GM10248 (cell line): ENCODE results near the gene RAB10.
"Not testable (repeated sequence)": the region's sequence is repeated elsewhere in the genome, so short reads cannot be mapped to it uniquely, and the experiment has no call there.

ENCODE experiments used
- CTCF ChIA-PET: fragments of 300-600 bp; sonication (Branson Sonifier 250); formaldehyde crosslinking; extraction: SDS; loops from one replicate; lab custom pipeline; 2021; ENCODE audit warnings: antibody characterized with exemption; lab: Yijun Ruan, JAX
- POLR2A ChIA-PET: fragments of 350-650 bp; sonication (Branson Sonifier 250); formaldehyde crosslinking; extraction: SDS; loops from one replicate; lab custom pipeline; 2020; ENCODE audit warnings: antibody characterized with exemption; lab: Yijun Ruan, JAX
- DNase-seq: peaks from one replicate; pipeline ENCODE4 v3.0.0; 2012; ENCODE audit errors: extremely low spot score
- CTCF ChIP-seq: IDR thresholded peaks from 2 replicates; pipeline ENCODE4 v1.5.1; 2012; ENCODE audit warnings: mild to moderate bottlenecking, low read depth; ENCODE audit errors: extremely low read depth, missing control alignments, control extremely low read depth

The RAB10 gene

GRCh38 chr2:26075173-26075572 lies 41.3 kb downstream of the RAB10 start:
- CTCF ChIA-PET = interaction anchor here (0.9 to 3.3 kb wide), 7 partner anchors 10 to 109 kb away, joined by 3 to 13 read pairs (median 4); no protein-coding TSS in a partner anchor
- TF ChIP-seq CTCF = no peak
- no peak for DNase-seq
- POLR2A ChIA-PET = no interaction called here

DNA sequence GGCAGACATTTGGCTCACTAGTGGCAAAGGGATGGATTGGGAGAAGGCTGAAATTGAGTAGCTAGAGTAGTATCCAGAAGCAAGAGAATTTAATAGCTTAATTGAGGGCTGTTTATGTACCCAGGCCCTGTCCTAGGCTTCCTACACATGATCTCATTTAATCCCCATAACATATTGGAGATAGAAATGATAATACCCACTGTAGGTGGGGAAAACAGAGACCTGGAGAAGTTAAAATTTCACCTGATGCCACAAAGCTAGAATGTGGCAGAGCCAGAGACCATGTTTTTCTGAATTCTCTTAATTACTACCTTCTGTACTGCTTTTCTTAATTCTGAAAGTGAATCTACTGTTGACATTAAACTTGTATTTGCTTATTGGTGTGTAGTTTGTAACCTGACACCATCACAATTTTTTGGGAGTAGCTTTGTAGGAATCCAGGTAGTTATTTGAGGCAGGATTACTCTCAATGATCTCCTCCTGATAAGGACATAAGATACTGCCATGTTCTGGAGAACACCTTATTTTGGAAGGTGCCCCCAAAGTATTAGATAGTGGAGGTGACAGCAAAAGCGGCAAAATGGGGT lies 42.2 kb downstream of the RAB10 start:
- POLR2A ChIA-PET = no interaction called here
- no peak for TF ChIP-seq CTCF
- CTCF ChIA-PET = interaction anchor here (0.8 to 2.8 kb wide), 6 partner anchors 9 to 108 kb away, joined by 3 to 13 read pairs (median 4); no protein-coding TSS in a partner anchor
- DNase-seq = no peak

DNA sequence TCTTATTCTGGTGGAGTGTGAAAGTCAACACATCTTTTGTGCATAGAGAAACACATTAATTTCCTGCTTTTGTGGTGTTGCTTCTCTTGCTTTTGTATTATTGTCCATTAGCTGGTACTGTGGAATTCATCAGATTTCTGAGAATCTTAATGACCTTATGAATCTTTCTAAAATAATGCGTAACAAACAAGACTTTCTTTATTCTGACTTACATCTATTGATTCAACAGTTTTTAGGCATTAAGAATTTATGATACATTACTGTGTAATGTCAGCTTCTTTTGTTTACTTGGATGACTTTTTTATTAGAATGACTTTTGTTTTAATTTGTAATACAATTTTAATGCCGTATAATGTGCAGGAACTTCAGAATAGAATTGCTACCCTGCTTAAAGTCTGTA lies 43.4 kb downstream of the RAB10 start:
- no peak for TF ChIP-seq CTCF
- ChIA-PET CTCF (interaction anchor here (1.6 to 2.8 kb wide), 2 partner anchors 11 to 16 kb away, joined by 4 to 13 read pairs; no protein-coding TSS in a partner anchor), POLR2A (no interaction called here)
- DNase-seq = no peak

- ChIA-PET POLR2A (no interaction called here), CTCF (interaction anchor here (1.2 kb wide), 2 partner anchors 9 to 22 kb away, joined by 4 to 6 read pairs; no protein-coding TSS in a partner anchor)
- no peak for DNase-seq
- TF ChIP-seq CTCF = no peak
Observed at GRCh38 chr2:26078939-26079338, 45.1 kb downstream of the RAB10 start.

- CTCF ChIA-PET = interaction anchor here (1.0 kb wide), 1 partner anchor 8 kb away, joined by 4 read pairs; no protein-coding TSS in a partner anchor
- POLR2A ChIA-PET = no interaction called here
- no peak for TF ChIP-seq CTCF
- no peak for DNase-seq
Observed at GRCh38 chr2:26080356-26080755, 46.5 kb downstream of the RAB10 start.

GRCh38 chr2:26080925-26081324 lies 47.0 kb downstream of the RAB10 start:
- DNase-seq, POLR2A ChIA-PET, CTCF ChIA-PET: not testable (repeated sequence)

- ChIA-PET POLR2A (no interaction called here), CTCF (no interaction called here)
- no peak for DNase-seq
- TF ChIP-seq CTCF = no peak
Observed at GRCh38 chr2:26081556-26081955, 47.7 kb downstream of the RAB10 start.
